ENCODE measurements around the gene DONSON.

The DONSON gene

DNA sequence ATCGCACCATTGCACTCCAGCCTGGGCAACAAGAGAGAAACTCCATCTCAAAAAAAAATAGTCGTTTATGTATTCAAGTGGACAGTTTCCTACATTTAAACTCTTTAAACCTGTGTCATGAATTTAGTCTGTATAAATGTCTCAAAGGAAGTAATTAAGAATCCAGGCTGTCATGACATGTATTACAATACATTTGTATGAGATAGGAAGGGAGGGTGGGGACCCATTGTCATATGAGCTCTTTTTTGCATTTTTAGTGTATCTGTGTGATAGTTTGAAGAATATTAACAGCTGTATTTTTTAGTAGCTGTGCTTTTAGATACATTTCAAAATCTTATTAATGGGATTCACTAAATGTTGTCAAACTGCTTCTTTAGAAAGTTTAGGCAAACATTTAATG, 20.0 kb downstream of the DONSON start:
- no peaks in the 10 kb centered on the region for H3K4me1 Mint-ChIP-seq
- no peaks in the 10 kb centered on the region for H3K27me3 Mint-ChIP-seq (ENCODE audit: low read depth, poor library complexity)
- H3K36me3 Mint-ChIP-seq (ENCODE audit: low read depth): peaks cover 50% of the 10 kb centered on the region
- H3K4me3 Mint-ChIP-seq: no peak overlapping the region
- DNase-seq: no peak
- TF ChIP-seq, protein P1, sequence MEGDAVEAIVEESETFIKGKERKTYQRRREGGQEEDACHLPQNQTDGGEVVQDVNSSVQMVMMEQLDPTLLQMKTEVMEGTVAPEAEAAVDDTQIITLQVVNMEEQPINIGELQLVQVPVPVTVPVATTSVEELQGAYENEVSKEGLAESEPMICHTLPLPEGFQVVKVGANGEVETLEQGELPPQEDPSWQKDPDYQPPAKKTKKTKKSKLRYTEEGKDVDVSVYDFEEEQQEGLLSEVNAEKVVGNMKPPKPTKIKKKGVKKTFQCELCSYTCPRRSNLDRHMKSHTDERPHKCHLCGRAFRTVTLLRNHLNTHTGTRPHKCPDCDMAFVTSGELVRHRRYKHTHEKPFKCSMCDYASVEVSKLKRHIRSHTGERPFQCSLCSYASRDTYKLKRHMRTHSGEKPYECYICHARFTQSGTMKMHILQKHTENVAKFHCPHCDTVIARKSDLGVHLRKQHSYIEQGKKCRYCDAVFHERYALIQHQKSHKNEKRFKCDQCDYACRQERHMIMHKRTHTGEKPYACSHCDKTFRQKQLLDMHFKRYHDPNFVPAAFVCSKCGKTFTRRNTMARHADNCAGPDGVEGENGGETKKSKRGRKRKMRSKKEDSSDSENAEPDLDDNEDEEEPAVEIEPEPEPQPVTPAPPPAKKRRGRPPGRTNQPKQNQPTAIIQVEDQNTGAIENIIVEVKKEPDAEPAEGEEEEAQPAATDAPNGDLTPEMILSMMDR (IDR thresholded peaks at IDR 0.05): no peak
- H3K9me3 Mint-ChIP-seq: no peaks in the 10 kb centered on the region
- H3K27ac Mint-ChIP-seq: no peak overlapping the region

DNA sequence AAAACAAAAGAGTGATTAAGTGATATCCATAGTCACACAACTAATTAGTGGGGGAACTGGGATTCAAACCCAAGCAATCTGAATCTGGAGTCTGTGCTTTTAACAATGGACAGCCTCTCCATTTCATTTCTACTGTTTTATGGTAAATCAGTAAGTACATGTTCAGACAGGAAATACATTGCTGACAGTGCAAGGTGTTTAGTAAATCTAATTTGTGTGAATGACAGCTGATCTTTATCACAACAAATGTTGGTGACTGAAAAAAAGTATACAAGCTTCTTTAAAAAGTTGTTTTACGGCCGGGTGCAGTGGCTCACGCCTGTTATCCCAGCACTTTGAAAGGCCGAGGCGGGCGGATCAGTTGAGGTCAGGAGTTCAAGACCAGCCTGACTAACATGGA, 20.6 kb downstream of the DONSON start:
- Mint-ChIP-seq H3K4me3 (no peak overlapping the region), H3K4me1 (no peaks in the 10 kb centered on the region), H3K27me3 (ENCODE audit: low read depth, poor library complexity) (no peaks in the 10 kb centered on the region), H3K27ac (peak overlapping the region; percentile 61), H3K36me3 (ENCODE audit: low read depth) (peaks cover 48% of the 10 kb centered on the region), H3K9me3 (no peaks in the 10 kb centered on the region)
- DNase-seq: no peak
- TF ChIP-seq, protein P1 (IDR thresholded peaks at IDR 0.05): no peak

DNA sequence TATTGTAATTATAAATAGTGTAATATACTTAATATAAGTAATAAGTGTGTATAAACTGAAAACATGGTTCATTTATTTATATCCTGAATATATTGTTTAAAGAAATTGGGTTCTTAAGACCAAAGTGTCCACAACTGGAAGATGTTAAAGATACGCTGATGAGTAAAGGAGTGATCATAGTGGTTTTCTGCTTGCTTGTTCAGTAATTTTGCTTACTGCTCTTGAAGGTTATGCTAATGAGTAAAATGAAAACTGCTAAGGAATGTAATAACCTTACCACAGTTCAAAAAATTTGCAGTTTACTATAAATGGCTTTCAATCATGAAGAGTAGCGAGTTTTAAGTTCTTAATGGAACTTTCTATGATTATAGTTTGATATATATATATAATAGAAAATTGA, 22.0 kb downstream of the DONSON start:
- no peak overlapping the region for H3K27ac Mint-ChIP-seq
- TF ChIP-seq, protein P1 (IDR thresholded peaks at IDR 0.05): no peak
- no peaks in the 10 kb centered on the region for H3K27me3 Mint-ChIP-seq (ENCODE audit: low read depth, poor library complexity)
- H3K4me3 Mint-ChIP-seq: no peak overlapping the region
- H3K4me1 Mint-ChIP-seq: no peaks in the 10 kb centered on the region
- DNase-seq: no peak
- peaks cover 45% of the 10 kb centered on the region for H3K36me3 Mint-ChIP-seq (ENCODE audit: low read depth)
- H3K9me3 Mint-ChIP-seq: no peaks in the 10 kb centered on the region

DNA sequence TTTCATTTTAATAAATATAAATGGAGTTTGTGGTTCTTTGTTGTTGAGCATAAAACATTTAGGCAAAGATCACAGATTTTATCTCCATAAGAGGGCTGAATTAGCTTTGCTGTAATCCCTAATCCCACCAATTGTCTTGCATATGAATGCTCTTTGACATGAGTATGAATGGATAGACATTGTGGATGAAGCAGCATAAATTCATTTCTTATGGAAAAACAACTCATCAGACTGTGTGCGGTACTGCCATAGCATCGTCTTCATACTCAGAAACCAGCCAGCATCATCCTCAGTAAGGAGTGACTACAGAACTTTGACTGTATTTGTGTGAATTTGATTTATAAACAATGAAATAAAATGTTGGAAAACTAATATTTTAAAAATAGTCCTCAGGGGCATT, 26.1 kb downstream of the DONSON start:
- TF ChIP-seq, protein P1 (IDR thresholded peaks at IDR 0.05): no peak
- DNase-seq: no peak
- Mint-ChIP-seq H3K4me3 (no peak overlapping the region), H3K27me3 (ENCODE audit: low read depth, poor library complexity) (peaks cover 3% of the 10 kb centered on the region), H3K36me3 (ENCODE audit: low read depth) (peaks cover 59% of the 10 kb centered on the region), H3K4me1 (no peaks in the 10 kb centered on the region), H3K9me3 (no peaks in the 10 kb centered on the region), H3K27ac (no peak overlapping the region)

DNA sequence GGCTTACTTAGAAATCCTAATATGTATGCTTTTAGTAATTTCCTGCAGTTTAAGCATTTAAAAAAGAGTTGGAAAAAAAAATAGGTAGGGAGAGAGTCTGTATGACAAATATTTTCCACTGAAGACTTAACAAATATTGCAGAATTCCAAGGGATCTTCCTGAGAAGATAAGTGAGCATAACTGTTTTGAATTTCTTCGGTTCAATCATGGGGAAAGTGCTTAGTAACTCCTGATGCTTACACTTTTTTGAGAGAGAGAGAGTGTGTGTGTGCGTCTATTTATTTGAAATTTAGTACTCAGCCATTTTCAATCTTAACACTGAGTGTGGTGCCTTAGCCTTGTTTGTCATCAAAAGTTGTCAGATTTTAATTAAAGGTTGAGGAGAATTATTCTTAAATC, 27.1 kb downstream of the DONSON start:
- Mint-ChIP-seq H3K27ac (peak overlapping the region; percentile 47), H3K36me3 (ENCODE audit: low read depth) (peaks cover 64% of the 10 kb centered on the region), H3K9me3 (no peaks in the 10 kb centered on the region), H3K4me3 (no peak overlapping the region), H3K27me3 (ENCODE audit: low read depth, poor library complexity) (peaks cover 3% of the 10 kb centered on the region), H3K4me1 (no peaks in the 10 kb centered on the region)
- DNase-seq: no peak
- TF ChIP-seq, protein P1 (IDR thresholded peaks at IDR 0.05): no peak

DNA sequence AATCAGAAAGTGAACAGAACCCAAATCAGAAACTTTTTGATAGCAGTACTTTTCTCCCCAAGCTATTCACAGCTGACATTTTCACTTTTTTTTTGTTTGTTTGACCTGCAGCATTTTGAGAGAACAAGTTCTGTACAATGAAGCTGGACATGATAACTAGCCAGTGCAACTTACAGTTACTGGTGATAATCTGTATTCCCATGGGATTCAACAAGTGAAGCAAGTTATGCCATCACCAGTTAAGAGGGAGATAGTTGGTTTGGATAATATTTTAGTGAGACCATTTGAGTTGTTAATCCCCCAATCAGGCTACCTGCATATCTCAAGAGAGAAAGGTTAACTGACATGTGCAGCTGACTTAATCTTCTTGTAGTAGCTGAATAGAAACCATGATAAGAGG, 27.5 kb downstream of the DONSON start:
- Mint-ChIP-seq H3K4me3 (no peak overlapping the region), H3K4me1 (no peaks in the 10 kb centered on the region), H3K27me3 (ENCODE audit: low read depth, poor library complexity) (peaks cover 3% of the 10 kb centered on the region), H3K27ac (peak overlapping the region; percentile 47), H3K36me3 (ENCODE audit: low read depth) (peaks cover 68% of the 10 kb centered on the region), H3K9me3 (no peaks in the 10 kb centered on the region)
- no peak for DNase-seq
- TF ChIP-seq, protein P1 (IDR thresholded peaks at IDR 0.05): no peak
